ENCODE measurements around the gene ASPSCR1. TPM values are rescaled to one million over a fixed set of nuclear protein-coding genes. Genes with fewer than 3 reads are reported as not detected.

The ASPSCR1 gene
- total and polyA plus RNA-seq, 2 of the 13 experiments (the other 11 are each of a cell fraction or from before 2014, with no cell fraction given) = 274 to 314 TPM

DNA sequence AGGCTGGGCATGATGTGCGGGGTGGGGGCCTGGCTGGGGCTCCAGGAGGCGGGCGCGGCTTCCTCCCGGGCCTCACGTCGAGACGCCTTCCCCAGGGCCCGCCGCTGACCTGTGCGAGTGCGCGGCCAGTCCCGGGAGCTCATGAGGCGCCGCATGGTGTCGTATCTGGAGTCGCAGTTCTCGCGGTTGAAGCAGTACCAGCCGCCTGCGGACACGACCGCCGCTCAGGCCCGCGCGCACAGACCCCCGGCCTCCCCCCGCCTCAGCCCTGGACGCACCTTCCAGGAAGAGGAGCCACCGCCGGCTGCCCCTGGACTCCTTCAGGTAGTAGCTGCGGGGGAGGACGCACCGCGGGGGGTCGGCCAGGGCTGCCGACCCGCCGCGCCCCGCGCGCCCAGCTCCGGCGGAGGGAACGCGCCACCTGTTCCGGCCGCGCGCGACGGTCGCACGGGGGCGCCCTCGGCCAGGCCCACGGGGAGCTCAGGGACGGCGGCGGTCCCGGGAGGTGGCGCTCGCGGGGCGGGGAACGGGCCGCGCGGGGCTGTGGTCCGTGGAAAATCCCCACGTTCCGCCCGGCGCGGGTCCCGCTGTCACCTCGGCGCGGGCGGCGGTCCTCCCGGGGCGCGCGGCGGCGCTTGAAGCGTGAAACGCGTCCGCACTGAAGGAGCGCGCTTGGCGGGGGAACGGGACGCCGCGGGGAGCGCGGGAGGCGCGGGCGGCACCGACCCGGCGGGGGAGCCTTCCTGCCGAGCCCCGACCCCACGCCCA is 17.9 kb upstream of the ASPSCR1 start (continued):
- TF ChIP-seq ZBTB21 (CRISPR knock-in tag; IDR thresholded peaks at IDR 0.05) = no peak
- TF ChIP-seq ZNF773 (CRISPR knock-in tag; IDR thresholded peaks at IDR 0.05; ENCODE audit: borderline replicate concordance) = no peak
- no peak for TF ChIP-seq FOXJ3 (CRISPR knock-in tag; IDR thresholded peaks at IDR 0.05; ENCODE audit: borderline replicate concordance)
- TF ChIP-seq, protein P1, sequence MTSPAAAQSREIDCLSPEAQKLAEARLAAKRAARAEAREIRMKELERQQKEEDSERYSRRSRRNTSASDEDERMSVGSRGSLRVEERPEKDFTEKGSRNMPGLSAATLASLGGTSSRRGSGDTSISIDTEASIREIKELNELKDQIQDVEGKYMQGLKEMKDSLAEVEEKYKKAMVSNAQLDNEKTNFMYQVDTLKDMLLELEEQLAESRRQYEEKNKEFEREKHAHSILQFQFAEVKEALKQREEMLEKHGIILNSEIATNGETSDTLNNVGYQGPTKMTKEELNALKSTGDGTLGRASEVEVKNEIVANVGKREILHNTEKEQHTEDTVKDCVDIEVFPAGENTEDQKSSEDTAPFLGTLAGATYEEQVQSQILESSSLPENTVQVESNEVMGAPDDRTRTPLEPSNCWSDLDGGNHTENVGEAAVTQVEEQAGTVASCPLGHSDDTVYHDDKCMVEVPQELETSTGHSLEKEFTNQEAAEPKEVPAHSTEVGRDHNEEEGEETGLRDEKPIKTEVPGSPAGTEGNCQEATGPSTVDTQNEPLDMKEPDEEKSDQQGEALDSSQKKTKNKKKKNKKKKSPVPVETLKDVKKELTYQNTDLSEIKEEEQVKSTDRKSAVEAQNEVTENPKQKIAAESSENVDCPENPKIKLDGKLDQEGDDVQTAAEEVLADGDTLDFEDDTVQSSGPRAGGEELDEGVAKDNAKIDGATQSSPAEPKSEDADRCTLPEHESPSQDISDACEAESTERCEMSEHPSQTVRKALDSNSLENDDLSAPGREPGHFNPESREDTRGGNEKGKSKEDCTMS (CRISPR knock-in tag; conservative IDR thresholded peaks at IDR 0.05) = no peak
- 0 out of 2 replicates have a peak, but pooled peaks have one; percentile 13 for TF ChIP-seq ZSCAN9 (CRISPR knock-in tag; IDR thresholded peaks at IDR 0.05; ENCODE audit: borderline replicate concordance)
- TF ChIP-seq, protein P2, sequence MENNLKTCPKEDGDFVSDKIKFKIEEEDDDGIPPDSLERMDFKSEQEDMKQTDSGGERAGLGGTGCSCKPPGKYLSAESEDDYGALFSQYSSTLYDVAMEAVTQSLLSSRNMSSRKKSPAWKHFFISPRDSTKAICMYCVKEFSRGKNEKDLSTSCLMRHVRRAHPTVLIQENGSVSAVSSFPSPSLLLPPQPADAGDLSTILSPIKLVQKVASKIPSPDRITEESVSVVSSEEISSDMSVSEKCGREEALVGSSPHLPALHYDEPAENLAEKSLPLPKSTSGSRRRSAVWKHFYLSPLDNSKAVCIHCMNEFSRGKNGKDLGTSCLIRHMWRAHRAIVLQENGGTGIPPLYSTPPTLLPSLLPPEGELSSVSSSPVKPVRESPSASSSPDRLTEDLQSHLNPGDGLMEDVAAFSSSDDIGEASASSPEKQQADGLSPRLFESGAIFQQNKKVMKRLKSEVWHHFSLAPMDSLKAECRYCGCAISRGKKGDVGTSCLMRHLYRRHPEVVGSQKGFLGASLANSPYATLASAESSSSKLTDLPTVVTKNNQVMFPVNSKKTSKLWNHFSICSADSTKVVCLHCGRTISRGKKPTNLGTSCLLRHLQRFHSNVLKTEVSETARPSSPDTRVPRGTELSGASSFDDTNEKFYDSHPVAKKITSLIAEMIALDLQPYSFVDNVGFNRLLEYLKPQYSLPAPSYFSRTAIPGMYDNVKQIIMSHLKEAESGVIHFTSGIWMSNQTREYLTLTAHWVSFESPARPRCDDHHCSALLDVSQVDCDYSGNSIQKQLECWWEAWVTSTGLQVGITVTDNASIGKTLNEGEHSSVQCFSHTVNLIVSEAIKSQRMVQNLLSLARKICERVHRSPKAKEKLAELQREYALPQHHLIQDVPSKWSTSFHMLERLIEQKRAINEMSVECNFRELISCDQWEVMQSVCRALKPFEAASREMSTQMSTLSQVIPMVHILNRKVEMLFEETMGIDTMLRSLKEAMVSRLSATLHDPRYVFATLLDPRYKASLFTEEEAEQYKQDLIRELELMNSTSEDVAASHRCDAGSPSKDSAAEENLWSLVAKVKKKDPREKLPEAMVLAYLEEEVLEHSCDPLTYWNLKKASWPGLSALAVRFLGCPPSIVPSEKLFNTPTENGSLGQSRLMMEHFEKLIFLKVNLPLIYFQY (CRISPR knock-in tag; IDR thresholded peaks at IDR 0.05; ENCODE audit: borderline replicate concordance) = peak; percentile 62; the same call in 1 of the 2 replicates
- TF ChIP-seq, protein P3, sequence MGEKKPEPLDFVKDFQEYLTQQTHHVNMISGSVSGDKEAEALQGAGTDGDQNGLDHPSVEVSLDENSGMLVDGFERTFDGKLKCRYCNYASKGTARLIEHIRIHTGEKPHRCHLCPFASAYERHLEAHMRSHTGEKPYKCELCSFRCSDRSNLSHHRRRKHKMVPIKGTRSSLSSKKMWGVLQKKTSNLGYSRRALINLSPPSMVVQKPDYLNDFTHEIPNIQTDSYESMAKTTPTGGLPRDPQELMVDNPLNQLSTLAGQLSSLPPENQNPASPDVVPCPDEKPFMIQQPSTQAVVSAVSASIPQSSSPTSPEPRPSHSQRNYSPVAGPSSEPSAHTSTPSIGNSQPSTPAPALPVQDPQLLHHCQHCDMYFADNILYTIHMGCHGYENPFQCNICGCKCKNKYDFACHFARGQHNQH (CRISPR knock-in tag; IDR thresholded peaks at IDR 0.05) = no peak
- TF ChIP-seq HMGA1 (CRISPR knock-in tag; conservative IDR thresholded peaks at IDR 0.05) = no peak
- peak; percentile 34; the same call in 1 of the 2 replicates for TF ChIP-seq ZNF724P (CRISPR knock-in tag; IDR thresholded peaks at IDR 0.05; ENCODE audit: borderline replicate concordance)
- no peak for TF ChIP-seq TCF7L2 (IDR thresholded peaks at IDR 0.05; ENCODE audit: low read depth, low read length)
- 0 out of 2 replicates have a peak, but pooled peaks have one; percentile 26 for TF ChIP-seq ZNF138 (CRISPR knock-in tag; IDR thresholded peaks at IDR 0.05; ENCODE audit: low read depth)
- TF ChIP-seq ZNF737 (CRISPR knock-in tag; IDR thresholded peaks at IDR 0.05; ENCODE audit: borderline replicate concordance) = no peak
- TF ChIP-seq ZC3H4 (CRISPR knock-in tag; IDR thresholded peaks at IDR 0.05; ENCODE audit: borderline replicate concordance) = no peak
- TF ChIP-seq, protein P4, sequence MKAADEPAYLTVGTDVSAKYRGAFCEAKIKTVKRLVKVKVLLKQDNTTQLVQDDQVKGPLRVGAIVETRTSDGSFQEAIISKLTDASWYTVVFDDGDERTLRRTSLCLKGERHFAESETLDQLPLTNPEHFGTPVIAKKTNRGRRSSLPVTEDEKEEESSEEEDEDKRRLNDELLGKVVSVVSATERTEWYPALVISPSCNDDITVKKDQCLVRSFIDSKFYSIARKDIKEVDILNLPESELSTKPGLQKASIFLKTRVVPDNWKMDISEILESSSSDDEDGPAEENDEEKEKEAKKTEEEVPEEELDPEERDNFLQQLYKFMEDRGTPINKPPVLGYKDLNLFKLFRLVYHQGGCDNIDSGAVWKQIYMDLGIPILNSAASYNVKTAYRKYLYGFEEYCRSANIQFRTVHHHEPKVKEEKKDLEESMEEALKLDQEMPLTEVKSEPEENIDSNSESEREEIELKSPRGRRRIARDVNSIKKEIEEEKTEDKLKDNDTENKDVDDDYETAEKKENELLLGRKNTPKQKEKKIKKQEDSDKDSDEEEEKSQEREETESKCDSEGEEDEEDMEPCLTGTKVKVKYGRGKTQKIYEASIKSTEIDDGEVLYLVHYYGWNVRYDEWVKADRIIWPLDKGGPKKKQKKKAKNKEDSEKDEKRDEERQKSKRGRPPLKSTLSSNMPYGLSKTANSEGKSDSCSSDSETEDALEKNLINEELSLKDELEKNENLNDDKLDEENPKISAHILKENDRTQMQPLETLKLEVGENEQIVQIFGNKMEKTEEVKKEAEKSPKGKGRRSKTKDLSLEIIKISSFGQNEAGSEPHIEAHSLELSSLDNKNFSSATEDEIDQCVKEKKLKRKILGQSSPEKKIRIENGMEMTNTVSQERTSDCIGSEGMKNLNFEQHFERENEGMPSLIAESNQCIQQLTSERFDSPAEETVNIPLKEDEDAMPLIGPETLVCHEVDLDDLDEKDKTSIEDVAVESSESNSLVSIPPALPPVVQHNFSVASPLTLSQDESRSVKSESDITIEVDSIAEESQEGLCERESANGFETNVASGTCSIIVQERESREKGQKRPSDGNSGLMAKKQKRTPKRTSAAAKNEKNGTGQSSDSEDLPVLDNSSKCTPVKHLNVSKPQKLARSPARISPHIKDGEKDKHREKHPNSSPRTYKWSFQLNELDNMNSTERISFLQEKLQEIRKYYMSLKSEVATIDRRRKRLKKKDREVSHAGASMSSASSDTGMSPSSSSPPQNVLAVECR (CRISPR knock-in tag; IDR thresholded peaks at IDR 0.05; ENCODE audit: borderline replicate concordance) = no peak; the same call in 1 of the 2 replicates
